GM12878 (cell line): ENCODE data around the gene MFSD12. TPM values are rescaled to one million over a fixed set of nuclear protein-coding genes. Genes with fewer than 3 reads are reported as not detected.

ENCODE experiments used
- ATAC-seq: fragments of 200-7000 bp; cut with Tn5 transposase; 3 replicates; pipeline ENCODE4 v1.9.1; 2020; ENCODE audit warnings: mild to moderate bottlenecking, moderate library complexity
- BruUV-seq: library from RNA; stranded (reverse); fragments of 400-500 nt; replicated peaks from 2 replicates; lab custom pipeline; 2021; lab: Mats Ljungman, UMichigan
- CTCF ChIA-PET: fragments of 300-600 bp; sonication (Branson Sonifier 250); formaldehyde crosslinking; extraction: SDS; loops from one replicate; lab custom pipeline; 2021; ENCODE audit warnings: inconsistent platforms; lab: Yijun Ruan, JAX
- POLR2A ChIA-PET: fragments of 350-600 bp; formaldehyde crosslinking; extraction: SDS; loops from one replicate; lab custom pipeline; 2021; ENCODE audit warnings: inconsistent platforms; lab: Charles Lee
- RAD21 ChIA-PET: fragments of 300-600 bp; sonication (Branson Sonifier 250); formaldehyde crosslinking; loops from one replicate; lab custom pipeline; 2023; ENCODE audit warnings: antibody characterized with exemption; ENCODE audit not compliant: unreplicated experiment; lab: Charles Lee
- SMC1A ChIA-PET: fragments of 300-600 bp; sonication (Branson Sonifier 250); formaldehyde crosslinking; loops from one replicate; lab custom pipeline; 2023; ENCODE audit not compliant: unreplicated experiment, uncharacterized antibody; lab: Charles Lee
- DNase-seq: peaks from one replicate; pipeline ENCODE4 v3.0.0-alpha.2; 2011; ENCODE audit warnings: low read depth, low spot score
- FAIRE-seq: peaks from 3 replicates; lab custom pipeline; 2011; peaks lifted over from hg19 to GRCh38; lab: Jason Lieb, UNC
- H2AFZ ChIP-seq: 2 replicates; pipeline ENCODE4 v1.6.0; 2011; ENCODE audit warnings: low read depth, low read length, control low read depth; ENCODE audit not compliant: control insufficient read depth
- H3K27ac ChIP-seq: 2 replicates; pipeline ENCODE4 v1.5.1; 2011; ENCODE audit warnings: control low read depth; ENCODE audit not compliant: control insufficient read depth, insufficient read depth
- H3K27me3 ChIP-seq, 2 experiments: replicated peaks in 1 of 2; 2 replicates each; pipeline versions ENCODE4 v1.6.0 to v1.6.1; 2011; ENCODE audit warnings: low read length in 1 of 2; ENCODE audit not compliant: control insufficient read depth in 2 of 2, insufficient read depth in 2 of 2
- H3K36me3 ChIP-seq, 2 experiments: 2 replicates each; pipeline ENCODE4 v1.5.1; 2011; ENCODE audit warnings: low read length in 1 of 2; ENCODE audit not compliant: control insufficient read depth in 2 of 2, insufficient read depth in 2 of 2
- H3K4me1 ChIP-seq: 2 replicates; pipeline ENCODE4 v1.6.1; 2011; ENCODE audit warnings: mild to moderate bottlenecking, low read length, moderate library complexity, mixed read lengths; ENCODE audit not compliant: control insufficient read depth, insufficient read depth
- H3K4me2 ChIP-seq: 2 replicates; pipeline ENCODE4 v1.6.0; 2011; ENCODE audit warnings: control low read depth; ENCODE audit not compliant: control insufficient read depth, insufficient read depth
- H3K4me3 ChIP-seq: fragments of 200-600 bp; sonication (generic); 2 replicates; pipeline ENCODE4 v1.5.1; 2016
- H3K79me2 ChIP-seq: 2 replicates; pipeline ENCODE4 v1.6.0; 2011; ENCODE audit warnings: low read length; ENCODE audit not compliant: control insufficient read depth, insufficient read depth
- H3K9ac ChIP-seq: 2 replicates; pipeline ENCODE4 v1.8.0; 2011; ENCODE audit warnings: low read length, control low read depth, mixed read lengths; ENCODE audit not compliant: control insufficient read depth, insufficient read depth
- H3K9me3 ChIP-seq: replicated peaks from 3 replicates; pipeline ENCODE4 v1.5.1; 2011; ENCODE audit warnings: mild to moderate bottlenecking, low read length; ENCODE audit not compliant: control insufficient read depth, insufficient read depth
- H4K20me1 ChIP-seq: 2 replicates; pipeline ENCODE4 v1.6.0; 2011; ENCODE audit not compliant: control insufficient read depth, insufficient read depth
- BACH1 ChIP-seq: fragments of 450-650 bp; IDR thresholded peaks from 2 replicates; pipeline ENCODE4 v1.6.1; 2017; ENCODE audit warnings: mild to moderate bottlenecking, borderline replicate concordance
- CREM ChIP-seq: IDR thresholded peaks from 2 replicates; pipeline ENCODE4 v1.6.1; 2014; ENCODE audit warnings: antibody characterized with exemption, low read depth
- GATAD2B ChIP-seq: fragments of 450-650 bp; conservative IDR thresholded peaks from 2 replicates; pipeline ENCODE4 v1.6.1; 2017; ENCODE audit warnings: low read depth, mild to moderate bottlenecking, moderate library complexity
- IRF4 ChIP-seq: IDR thresholded peaks from 2 replicates; pipeline ENCODE4 v1.6.1; 2011; ENCODE audit warnings: low read depth, low read length
- LARP7 ChIP-seq: fragments of 450-650 bp; IDR thresholded peaks from 2 replicates; pipeline ENCODE4 v1.6.1; 2017; ENCODE audit warnings: mild to moderate bottlenecking
- MYB ChIP-seq: fragments of 150-350 bp; IDR thresholded peaks from 2 replicates; pipeline ENCODE4 v1.6.1; 2014; ENCODE audit warnings: mild to moderate bottlenecking, low read depth, low read length, borderline replicate concordance
- MYC ChIP-seq: IDR thresholded peaks from 2 replicates; pipeline ENCODE4 v1.6.1; 2011; ENCODE audit warnings: mild to moderate bottlenecking, low read length, moderate library complexity, inconsistent platforms; ENCODE audit not compliant: insufficient read depth, insufficient replicate concordance, insufficient read length, severe bottlenecking
- NFYB ChIP-seq: IDR thresholded peaks from 2 replicates; pipeline ENCODE4 v1.6.1; 2011; ENCODE audit warnings: low read depth, mild to moderate bottlenecking, low read length, improper control_type of control experiment, moderate library complexity; ENCODE audit not compliant: insufficient read depth
- NR2F1 ChIP-seq: fragments of 450-650 bp; conservative IDR thresholded peaks from 2 replicates; pipeline ENCODE4 v1.6.1; 2017; ENCODE audit warnings: mild to moderate bottlenecking
- SIX5 ChIP-seq: IDR thresholded peaks from 2 replicates; pipeline ENCODE4 v1.6.1; 2011; ENCODE audit warnings: mild to moderate bottlenecking, low read depth, low read length, moderate library complexity; ENCODE audit not compliant: severe bottlenecking
- SMAD5 ChIP-seq: IDR thresholded peaks from 2 replicates; pipeline ENCODE4 v1.6.1; 2016; ENCODE audit warnings: antibody characterized with exemption, low read depth
- SREBF1 ChIP-seq: IDR thresholded peaks from 2 replicates; pipeline ENCODE4 v1.6.1; 2012; ENCODE audit warnings: mild to moderate bottlenecking, low read length
- WRNIP1 ChIP-seq: IDR thresholded peaks from 2 replicates; pipeline ENCODE4 v1.6.1; 2011; ENCODE audit warnings: low read depth, low read length, improper control_type of control experiment, borderline replicate concordance
- ZNF24 ChIP-seq: fragments of 450-650 bp; IDR thresholded peaks from 2 replicates; pipeline ENCODE4 v1.6.1; 2017; ENCODE audit warnings: antibody characterized with exemption, mild to moderate bottlenecking
- ZNF274 ChIP-seq: IDR thresholded peaks from one replicate; pipeline ENCODE4 v1.8.0; 2011; ENCODE audit not compliant: insufficient read length, insufficient read depth
- WGBS: methylation state at CpG from one replicate; pipeline ENCODE4 v1.1.6; 2016; ENCODE audit warnings: low lambda C conversion rate; ENCODE audit not compliant: insufficient replicate concordance, insufficient coverage; ENCODE audit errors: missing lambda C conversion rate; 5-methylcytosine and 5-hydroxymethylcytosine counted together
- in situ Hi-C: fragments of 300-500 bp; cut with MboI; formaldehyde crosslinking; loops from 9 replicates; pipeline ENCODE4 v1.14.3; 2018; ENCODE audit warnings: mixed read lengths
- intact Hi-C: fragments of 100-400 bp; cut with micrococcal nuclease; formaldehyde crosslinking; loops from one replicate; pipeline ENCODE4 v1.14.2; 2022; ENCODE audit not compliant: unreplicated experiment
- polyA plus RNA-seq, 11 experiments: library from polyadenylated mRNA; depleted of rRNA in 4 of 11; unstranded in 6 of 11; stranded (reverse) in 5 of 11; fragments of >200 nt; fragmentation: Nextera tagmentation in 4 of 11; fragmentation: Illumina TruSeq in 1 of 11; extraction: Ambion mirVana in 4 of 11; extraction: Trizol in 1 of 11; gene quantifications; 1 replicate in 1 of 11; 2 replicates in 10 of 11; pipeline versions ENCODE4 v1.2.1 to v1.2.3, GENCODE V29; 2011 to 2016; ENCODE audit warnings: inconsistent platforms in 2 of 11, missing spikeins in 2 of 11, low read depth in 1 of 11
- total RNA-seq, 4 experiments: library from RNA; depleted of rRNA in 3 of 4; stranded (reverse); fragments of >200 nt in 3 of 4; fragmentation: Illumina TruSeq in 1 of 4; extraction: Trizol in 1 of 4; gene quantifications; 2 replicates each; pipeline versions ENCODE4 v1.2.1 to v1.2.3, GENCODE V29; 2013 to 2021
- TF ChIP-seq, protein P1 (sequence below): IDR thresholded peaks from 2 replicates; pipeline ENCODE4 v1.6.1; 2012; ENCODE audit warnings: low read depth, low read length, improper control_type of control experiment
- TF ChIP-seq, protein P2 (sequence below): fragments of 450-650 bp; IDR thresholded peaks from 2 replicates; pipeline ENCODE4 v1.6.1; 2017; ENCODE audit warnings: mild to moderate bottlenecking, moderate library complexity
- TF ChIP-seq, protein P3 (sequence below): IDR thresholded peaks from 2 replicates; pipeline ENCODE4 v1.6.1; 2011; ENCODE audit warnings: low read depth, mild to moderate bottlenecking, low read length, moderate library complexity, borderline replicate concordance; ENCODE audit errors: extremely low read depth

Gene MFSD12
- total and polyA plus RNA-seq, 10 of the 15 experiments (the other 5 are each of a cell fraction or from before 2014, with no cell fraction given), result 0.58 to 65.9 (median 16.8) TPM

DNA sequence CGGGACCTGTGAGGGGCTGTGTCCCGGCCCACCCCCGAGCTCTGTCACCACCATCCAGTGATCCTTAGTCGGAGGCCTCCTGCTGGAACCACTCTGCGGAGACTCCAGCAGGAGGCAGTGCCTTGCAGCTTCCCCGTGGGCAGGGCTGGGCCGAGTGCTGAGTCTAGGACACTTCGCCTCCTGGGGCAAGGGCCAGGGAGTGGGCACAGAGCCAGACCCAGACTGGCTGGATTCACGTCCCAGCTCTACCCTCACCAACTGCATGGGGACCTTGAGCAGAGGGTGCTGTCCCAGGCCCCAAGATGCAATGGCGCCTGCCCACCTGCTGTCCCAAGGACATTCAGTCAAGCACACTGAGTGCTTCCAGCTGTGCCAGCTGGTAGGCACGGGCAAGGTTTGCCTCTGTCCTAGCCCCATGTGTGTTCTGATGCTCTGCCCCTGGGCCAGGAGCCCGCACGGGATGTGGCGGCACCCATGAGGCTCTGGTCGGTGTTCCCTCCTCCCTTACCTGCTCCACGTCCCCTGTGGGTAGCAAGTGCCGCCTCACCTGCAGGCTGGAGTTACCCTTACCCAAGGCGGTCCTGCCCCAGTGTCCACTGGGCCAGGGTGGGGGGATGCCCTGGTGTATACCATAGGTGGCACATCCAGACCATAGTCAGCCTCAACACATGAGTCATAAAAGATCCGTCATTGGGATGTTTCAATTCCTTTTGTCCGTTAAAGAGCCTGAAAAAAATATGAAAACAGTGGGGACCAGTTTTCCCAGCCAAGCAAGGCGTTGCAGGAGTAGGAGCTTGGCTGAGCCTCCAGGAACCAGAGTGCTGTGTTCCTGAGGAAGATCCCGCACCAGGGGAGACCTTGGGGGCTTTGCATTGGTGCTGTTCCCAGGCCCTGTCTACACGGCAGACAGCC, 43.9 kb downstream of the MFSD12 start:
- intact Hi-C loops, result no loop called here
- H3K79me2 ChIP-seq, result peaks cover 26% of the 10 kb centered on the region
- H3K36me3 ChIP-seq, result peaks cover 0 to 1% of the 10 kb centered on the region in 2 experiments; a peak in 3 of 4 replicates
- in situ Hi-C loops, result no loop called here
- no peaks in the 10 kb centered on the region for H3K9me3 ChIP-seq
- CTCF ChIA-PET, result no interaction called here
- H2AFZ ChIP-seq, result no peak overlapping the region
- DNase-seq, result no peak
- WGBS, result 88% methylated on average over 23 of the region's 23 CpGs
- H3K27me3 ChIP-seq, result no peaks in the 10 kb centered on the region
- no peak overlapping the region for H3K4me2 ChIP-seq
- no peak overlapping the region for H3K27ac ChIP-seq
- no peak for FAIRE-seq
- RAD21 ChIA-PET, result no interaction called here
- H3K4me1 ChIP-seq, result peaks cover 9% of the 10 kb centered on the region; the same call in 1 of the 2 replicates
- POLR2A ChIA-PET, result no interaction called here
- no TSS peak for BruUV-seq
- no peak for TF ChIP-seq IRF4
- TF ChIP-seq WRNIP1, result no peak
- TF ChIP-seq, protein P1, sequence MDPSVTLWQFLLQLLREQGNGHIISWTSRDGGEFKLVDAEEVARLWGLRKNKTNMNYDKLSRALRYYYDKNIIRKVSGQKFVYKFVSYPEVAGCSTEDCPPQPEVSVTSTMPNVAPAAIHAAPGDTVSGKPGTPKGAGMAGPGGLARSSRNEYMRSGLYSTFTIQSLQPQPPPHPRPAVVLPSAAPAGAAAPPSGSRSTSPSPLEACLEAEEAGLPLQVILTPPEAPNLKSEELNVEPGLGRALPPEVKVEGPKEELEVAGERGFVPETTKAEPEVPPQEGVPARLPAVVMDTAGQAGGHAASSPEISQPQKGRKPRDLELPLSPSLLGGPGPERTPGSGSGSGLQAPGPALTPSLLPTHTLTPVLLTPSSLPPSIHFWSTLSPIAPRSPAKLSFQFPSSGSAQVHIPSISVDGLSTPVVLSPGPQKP, result no peak
- TF ChIP-seq, protein P2, sequence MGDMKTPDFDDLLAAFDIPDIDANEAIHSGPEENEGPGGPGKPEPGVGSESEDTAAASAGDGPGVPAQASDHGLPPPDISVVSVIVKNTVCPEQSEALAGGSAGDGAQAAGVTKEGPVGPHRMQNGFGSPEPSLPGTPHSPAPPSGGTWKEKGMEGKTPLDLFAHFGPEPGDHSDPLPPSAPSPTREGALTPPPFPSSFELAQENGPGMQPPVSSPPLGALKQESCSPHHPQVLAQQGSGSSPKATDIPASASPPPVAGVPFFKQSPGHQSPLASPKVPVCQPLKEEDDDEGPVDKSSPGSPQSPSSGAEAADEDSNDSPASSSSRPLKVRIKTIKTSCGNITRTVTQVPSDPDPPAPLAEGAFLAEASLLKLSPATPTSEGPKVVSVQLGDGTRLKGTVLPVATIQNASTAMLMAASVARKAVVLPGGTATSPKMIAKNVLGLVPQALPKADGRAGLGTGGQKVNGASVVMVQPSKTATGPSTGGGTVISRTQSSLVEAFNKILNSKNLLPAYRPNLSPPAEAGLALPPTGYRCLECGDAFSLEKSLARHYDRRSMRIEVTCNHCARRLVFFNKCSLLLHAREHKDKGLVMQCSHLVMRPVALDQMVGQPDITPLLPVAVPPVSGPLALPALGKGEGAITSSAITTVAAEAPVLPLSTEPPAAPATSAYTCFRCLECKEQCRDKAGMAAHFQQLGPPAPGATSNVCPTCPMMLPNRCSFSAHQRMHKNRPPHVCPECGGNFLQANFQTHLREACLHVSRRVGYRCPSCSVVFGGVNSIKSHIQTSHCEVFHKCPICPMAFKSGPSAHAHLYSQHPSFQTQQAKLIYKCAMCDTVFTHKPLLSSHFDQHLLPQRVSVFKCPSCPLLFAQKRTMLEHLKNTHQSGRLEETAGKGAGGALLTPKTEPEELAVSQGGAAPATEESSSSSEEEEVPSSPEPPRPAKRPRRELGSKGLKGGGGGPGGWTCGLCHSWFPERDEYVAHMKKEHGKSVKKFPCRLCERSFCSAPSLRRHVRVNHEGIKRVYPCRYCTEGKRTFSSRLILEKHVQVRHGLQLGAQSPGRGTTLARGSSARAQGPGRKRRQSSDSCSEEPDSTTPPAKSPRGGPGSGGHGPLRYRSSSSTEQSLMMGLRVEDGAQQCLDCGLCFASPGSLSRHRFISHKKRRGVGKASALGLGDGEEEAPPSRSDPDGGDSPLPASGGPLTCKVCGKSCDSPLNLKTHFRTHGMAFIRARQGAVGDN, result no peak
- no peak for TF ChIP-seq MYB
- no peak for TF ChIP-seq SMAD5
- no peak for TF ChIP-seq CREM
- TF ChIP-seq SREBF1, result no peak
- TF ChIP-seq NR2F1, result no peak
- no peak for TF ChIP-seq SIX5
- TF ChIP-seq ZNF274, result no peak
- TF ChIP-seq NFYB, result no peak
- TF ChIP-seq BACH1, result no peak
- TF ChIP-seq GATAD2B, result no peak
- TF ChIP-seq, protein P3, sequence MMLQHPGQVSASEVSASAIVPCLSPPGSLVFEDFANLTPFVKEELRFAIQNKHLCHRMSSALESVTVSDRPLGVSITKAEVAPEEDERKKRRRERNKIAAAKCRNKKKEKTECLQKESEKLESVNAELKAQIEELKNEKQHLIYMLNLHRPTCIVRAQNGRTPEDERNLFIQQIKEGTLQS, result no peak
- no peak for TF ChIP-seq LARP7
- TF ChIP-seq ZNF24, result no peak
- no peak for TF ChIP-seq MYC
- no peak overlapping the region for H3K9ac ChIP-seq
- H3K4me3 ChIP-seq, result no peak overlapping the region
- ATAC-seq, result no peak
- no peaks in the 10 kb centered on the region for H4K20me1 ChIP-seq
- SMC1A ChIA-PET, result no interaction called here
